Hepatocyte (in vitro differentiated cells): Measurements from ENCODE around the gene PLEKHG4. TPM values are rescaled to one million over a fixed set of nuclear protein-coding genes. Genes with fewer than 3 reads are reported as not detected.

Experiments used
- DNase-seq: peaks from one replicate; pipeline ENCODE4 v3.0.0-alpha.2; 2016; ENCODE audit warnings: low spot score
- H2AFZ ChIP-seq: fragments of 200-600 bp; sonication (generic); 2 replicates; pipeline ENCODE4 v1.6.0; 2016; ENCODE audit warnings: antibody characterized with exemption, mild to moderate bottlenecking
- H3K27ac ChIP-seq: fragments of 200-600 bp; sonication (generic); 2 replicates; pipeline ENCODE4 v1.5.1; 2016; ENCODE audit warnings: mild to moderate bottlenecking
- H3K27me3 ChIP-seq: fragments of 200-600 bp; sonication (generic); 2 replicates; pipeline ENCODE4 v1.6.1; 2016
- H3K36me3 ChIP-seq: fragments of 200-600 bp; sonication (generic); replicated peaks from 2 replicates; pipeline ENCODE4 v1.5.1; 2016; ENCODE audit warnings: low read depth; ENCODE audit not compliant: insufficient read depth
- H3K4me1 ChIP-seq: fragments of 200-600 bp; sonication (generic); 2 replicates; pipeline ENCODE4 v1.5.1; 2016; ENCODE audit warnings: mild to moderate bottlenecking, moderate library complexity; ENCODE audit not compliant: insufficient read depth
- H3K4me2 ChIP-seq: fragments of 200-600 bp; sonication (generic); 2 replicates; pipeline ENCODE4 v1.6.0; 2016
- H3K4me3 ChIP-seq: fragments of 200-600 bp; sonication (generic); 2 replicates; pipeline ENCODE4 v1.5.1; 2016; ENCODE audit warnings: mild to moderate bottlenecking
- H3K79me2 ChIP-seq: fragments of 200-600 bp; sonication (generic); 2 replicates; pipeline ENCODE4 v1.6.0; 2017; ENCODE audit warnings: mild to moderate bottlenecking
- H3K9me2 ChIP-seq: fragments of 200-600 bp; sonication (generic); replicated peaks from 2 replicates; pipeline ENCODE4 v1.6.0; 2017; ENCODE audit warnings: mild to moderate bottlenecking; ENCODE audit not compliant: insufficient read depth
- H3K9me3 ChIP-seq: fragments of 200-600 bp; sonication (generic); 2 replicates; pipeline ENCODE4 v1.5.1; 2016; ENCODE audit warnings: low read depth, mild to moderate bottlenecking
- H4K20me1 ChIP-seq: fragments of 200-600 bp; sonication (generic); 2 replicates; pipeline ENCODE4 v1.6.0; 2016; ENCODE audit warnings: mild to moderate bottlenecking; ENCODE audit not compliant: insufficient read depth, poor library complexity, severe bottlenecking
- CTCF ChIP-seq: fragments of 200-600 bp; sonication (generic); IDR thresholded peaks from 2 replicates; pipeline ENCODE4 v1.5.1; 2016; ENCODE audit warnings: antibody characterized with exemption, mild to moderate bottlenecking; ENCODE audit not compliant: poor library complexity
- EZH2 ChIP-seq: fragments of 200-600 bp; sonication (generic); IDR thresholded peaks from 2 replicates; pipeline ENCODE4 v1.6.1; 2016; ENCODE audit warnings: antibody characterized with exemption, mild to moderate bottlenecking, borderline replicate concordance
- EZH2phosphoT487 ChIP-seq: fragments of 200-600 bp; sonication (generic); IDR thresholded peaks from one replicate; pipeline ENCODE4 v1.6.1; 2018; ENCODE audit warnings: antibody characterized with exemption, mild to moderate bottlenecking, low read depth, moderate library complexity; ENCODE audit not compliant: unreplicated experiment, severe bottlenecking
- WGBS: methylation state at CpG from one replicate; pipeline ENCODE4 v1.1.6; 2016; ENCODE audit warnings: low lambda C conversion rate; ENCODE audit errors: missing lambda C conversion rate; 5-methylcytosine and 5-hydroxymethylcytosine counted together
- polyA plus RNA-seq: library from polyadenylated mRNA; unstranded; fragments of >200 nt; fragmentation: Nextera tagmentation; extraction: Ambion mirVana; gene quantifications from 2 replicates; pipeline ENCODE4 v1.2.1, GENCODE V29; 2016
- total RNA-seq: library from RNA; depleted of rRNA; stranded (reverse); fragments of >200 nt; gene quantifications from 2 replicates; pipeline ENCODE4 v1.2.3, GENCODE V29; 2014

Gene PLEKHG4
- total and polyA plus RNA-seq, 2 experiments from 2014 or later: 3.0 to 3.6 TPM

- Histone ChIP-seq H3K9me2 (no peaks in the 10 kb centered on the region), H3K4me2 (no peak overlapping the region), H3K4me3 (no peak overlapping the region), H3K27ac (no peak overlapping the region), H3K9me3 (no peaks in the 10 kb centered on the region), H3K79me2 (no peaks in the 10 kb centered on the region), H4K20me1 (no peaks in the 10 kb centered on the region), H2AFZ (no peak overlapping the region), H3K27me3 (peaks cover 10% of the 10 kb centered on the region), H3K36me3 (no peaks in the 10 kb centered on the region), H3K4me1 (peaks cover 2% of the 10 kb centered on the region)
- TF ChIP-seq CTCF (no peak), EZH2 (no peak), EZH2phosphoT487 (no peak)
- no peak for DNase-seq
Observed at GRCh38 chr16:67317853-67318252, 38.5 kb downstream of the PLEKHG4 start.

GRCh38 chr16:67326115-67326471 is 46.8 kb downstream of the PLEKHG4 start:
- WGBS: 52% methylated on average over 11 of the region's 11 CpGs
- H3K9me3 ChIP-seq: no peaks in the 10 kb centered on the region
- peaks cover 17% of the 10 kb centered on the region for H3K27me3 ChIP-seq
- H3K4me1 ChIP-seq: peaks cover 3% of the 10 kb centered on the region
- no peaks in the 10 kb centered on the region for H3K36me3 ChIP-seq
- H3K4me2 ChIP-seq: peak overlapping the region; percentile 96
- H4K20me1 ChIP-seq: no peaks in the 10 kb centered on the region
- H3K9me2 ChIP-seq: no peaks in the 10 kb centered on the region
- TF ChIP-seq CTCF (no peak), EZH2 (no peak), EZH2phosphoT487 (no peak)
- peak overlapping the region; percentile 94 for H2AFZ ChIP-seq
- H3K4me3 ChIP-seq: peak overlapping the region; percentile 49
- DNase-seq: no peak
- no peak overlapping the region for H3K27ac ChIP-seq
- no peaks in the 10 kb centered on the region for H3K79me2 ChIP-seq

GRCh38 chr16:67326472-67327309 is 47.4 kb downstream of the PLEKHG4 start, which contains the start of the genes KCTD19 and LRRC36:
Gene KCTD19 (minus strand): TSS chr16:67326741. CDS start chr16:67326707, 34 bp downstream.
Gene LRRC36 (plus strand): TSS chr16:67326815. CDS start chr16:67326863, 48 bp downstream.
- Histone ChIP-seq H3K9me3 (no peaks in the 10 kb centered on the region), H3K27ac (no peak within 1 kb of the TSS), H3K79me2 (no peaks in the 10 kb centered on the region), H3K4me2 (peak within 1 kb of the TSS; percentile 96), H4K20me1 (no peaks in the 10 kb centered on the region), H3K36me3 (no peaks in the 10 kb centered on the region), H3K27me3 (peaks cover 14% of the 10 kb centered on the region), H3K4me3 (peak within 1 kb of the TSS; percentile 49), H3K9me2 (no peaks in the 10 kb centered on the region), H3K4me1 (peaks cover 3% of the 10 kb centered on the region), H2AFZ (peak within 1 kb of the TSS; percentile 94)
- WGBS: 8% methylated on average over 34 of the region's 61 CpGs
- TF ChIP-seq EZH2 (no peak), CTCF (peak; percentile 54), EZH2phosphoT487 (no peak)
- DNase-seq: peak; percentile 80
